H1 (cell line): ENCODE measurements around the gene ABHD11. TPM values are rescaled to one million over a fixed set of nuclear protein-coding genes. Genes with fewer than 3 reads are reported as not detected.
A peak's percentile ranks its signal among the peaks of the same experiment; 100 is the strongest.

Experiments used
- CTCF ChIA-PET: fragments of 300-600 bp; sonication (Branson Sonifier 250); formaldehyde crosslinking; loops from one replicate; lab custom pipeline; 2021; ENCODE audit not compliant: partially characterized antibody; lab: Charles Lee
- POLR2A ChIA-PET: fragments of 300-600 bp; sonication (Branson Sonifier 250); formaldehyde crosslinking; loops from one replicate; lab custom pipeline; 2021; ENCODE audit warnings: inconsistent platforms; ENCODE audit not compliant: partially characterized antibody; lab: Charles Lee
- DNase-seq, 2 experiments: peaks; one replicate each; pipeline versions ENCODE4 v3.0.0 to v3.0.0-alpha.2; 2010 to 2022; ENCODE audit warnings: low spot score in 2 of 2, low read depth in 1 of 2, mixed read lengths in 1 of 2
- FAIRE-seq: peaks from 2 replicates; lab custom pipeline; 2011; peaks lifted over from hg19 to GRCh38; lab: Jason Lieb, UNC
- H2AFZ ChIP-seq: 2 replicates; pipeline ENCODE4 v1.8.1; 2012; ENCODE audit warnings: low read length, inconsistent platforms
- H2AK5ac ChIP-seq: 2 replicates; pipeline ENCODE4 v1.6.1; 2013; ENCODE audit warnings: low read depth, low read length
- H2BK120ac ChIP-seq: replicated peaks from 2 replicates; pipeline ENCODE3; 2013; ENCODE audit warnings: low read depth, low read length, inconsistent platforms
- H2BK12ac ChIP-seq: 2 replicates; pipeline ENCODE4 v1.6.1; 2013; ENCODE audit warnings: low read depth, low read length
- H2BK15ac ChIP-seq: 2 replicates; pipeline ENCODE4 v1.6.1; 2013; ENCODE audit warnings: low read length
- H2BK20ac ChIP-seq: 2 replicates; pipeline ENCODE4 v1.6.1; 2013; ENCODE audit warnings: low read length
- H2BK5ac ChIP-seq: 2 replicates; pipeline ENCODE4 v1.6.1; 2013; ENCODE audit warnings: low read depth, low read length
- H3K14ac ChIP-seq: 2 replicates; pipeline ENCODE4 v1.6.1; 2013; ENCODE audit warnings: inconsistent platforms; ENCODE audit not compliant: insufficient read length
- H3K18ac ChIP-seq: 2 replicates; pipeline ENCODE4 v1.6.1; 2013; ENCODE audit warnings: low read length; ENCODE audit errors: extremely low read depth
- H3K23ac ChIP-seq: 2 replicates; pipeline ENCODE4 v1.6.1; 2013; ENCODE audit warnings: inconsistent platforms; ENCODE audit not compliant: insufficient read length
- H3K23me2 ChIP-seq: 2 replicates; pipeline ENCODE4 v1.6.1; 2013; ENCODE audit warnings: low read depth, low read length
- H3K27ac ChIP-seq: 2 replicates; pipeline ENCODE4 v1.6.1; 2011; ENCODE audit warnings: low read depth, low read length, inconsistent platforms
- H3K27me3 ChIP-seq, 4 experiments: replicated peaks in 1 of 4; 1 replicate in 1 of 4; 2 replicates in 3 of 4; pipeline versions ENCODE4 v1.6.1 to v1.8.1; 2011 to 2013; ENCODE audit warnings: low read length in 3 of 4, mild to moderate bottlenecking in 3 of 4, inconsistent platforms in 2 of 4, mixed read lengths in 2 of 4, moderate library complexity in 1 of 4; ENCODE audit not compliant: control insufficient read depth in 3 of 4, insufficient read depth in 3 of 4; ENCODE audit errors: extremely low read depth in 1 of 4
- H3K36me3 ChIP-seq, 4 experiments: 2 replicates each; pipeline versions ENCODE4 v1.6.1 to v1.8.1; 2011 to 2013; ENCODE audit warnings: mild to moderate bottlenecking in 4 of 4, low read length in 3 of 4, moderate library complexity in 2 of 4, control low read depth in 1 of 4, inconsistent platforms in 1 of 4; ENCODE audit not compliant: insufficient read depth in 4 of 4, control insufficient read depth in 2 of 4
- H3K4ac ChIP-seq: replicated peaks from 2 replicates; pipeline ENCODE3; 2013; ENCODE audit warnings: low read length, low read depth, mixed read lengths, inconsistent platforms; ENCODE audit not compliant: insufficient read length
- H3K4me1 ChIP-seq, 4 experiments: replicated peaks in 1 of 4; 1 replicate in 1 of 4; 2 replicates in 3 of 4; pipeline versions ENCODE4 v1.6.1 to v1.8.1; 2011 to 2013; ENCODE audit warnings: low read length in 3 of 4, inconsistent platforms in 2 of 4, mixed read lengths in 1 of 4; ENCODE audit not compliant: insufficient read depth in 4 of 4, control insufficient read depth in 3 of 4
- H3K4me2 ChIP-seq, 2 experiments: 2 replicates each; pipeline versions ENCODE4 v1.6.1 to v1.8.1; 2011 to 2013; ENCODE audit warnings: low read depth in 2 of 2, low read length in 2 of 2, control low read depth in 1 of 2, inconsistent platforms in 1 of 2, mild to moderate bottlenecking in 1 of 2; ENCODE audit not compliant: insufficient read depth in 1 of 2
- H3K4me3 ChIP-seq, 4 experiments: fragments of 200-600, 300-600 bp in 1 of 4; sonication (generic), shearing (Covaris generic), sonication (Bioruptor Twin) in 1 of 4; 2 replicates each; pipeline versions ENCODE4 v1.5.1 to v1.8.1; 2011 to 2016; ENCODE audit warnings: low read length in 4 of 4, low read depth in 3 of 4, control low read depth in 2 of 4, inconsistent platforms in 2 of 4, mild to moderate bottlenecking in 2 of 4, mixed read lengths in 1 of 4, moderate library complexity in 1 of 4; ENCODE audit not compliant: insufficient read depth in 2 of 4; ENCODE audit errors: extremely low read depth in 1 of 4
- H3K56ac ChIP-seq: replicated peaks from 2 replicates; pipeline ENCODE3; 2013; ENCODE audit warnings: low read depth, mild to moderate bottlenecking, mixed read lengths, low read length, inconsistent platforms; ENCODE audit not compliant: insufficient read length
- H3K79me1 ChIP-seq: 2 replicates; pipeline ENCODE4 v1.6.1; 2013; ENCODE audit warnings: low read depth, low read length, control low read depth
- H3K79me2 ChIP-seq, 2 experiments: 2 replicates each; pipeline versions ENCODE4 v1.6.1 to v1.8.1; 2012 to 2013; ENCODE audit warnings: low read length in 2 of 2, mild to moderate bottlenecking in 2 of 2, inconsistent platforms in 1 of 2; ENCODE audit not compliant: insufficient read depth in 2 of 2, control insufficient read depth in 1 of 2
- H3K9ac ChIP-seq, 4 experiments: replicated peaks in 1 of 4; 1 replicate in 1 of 4; 2 replicates in 3 of 4; pipeline versions ENCODE4 v1.6.1 to v1.8.1; 2011 to 2013; ENCODE audit warnings: low read depth in 3 of 4, low read length in 3 of 4, control low read depth in 2 of 4, mild to moderate bottlenecking in 2 of 4, moderate library complexity in 2 of 4, inconsistent platforms in 1 of 4; ENCODE audit errors: extremely low read depth in 1 of 4
- H3K9me3 ChIP-seq, 2 experiments: 2 replicates each; pipeline versions ENCODE4 v1.6.1 to v1.8.1; 2012 to 2013; ENCODE audit warnings: mild to moderate bottlenecking in 2 of 2, moderate library complexity in 2 of 2, control low read depth in 1 of 2, inconsistent platforms in 1 of 2, low read depth in 1 of 2, low read length in 1 of 2, mixed read lengths in 1 of 2; ENCODE audit not compliant: insufficient read depth in 2 of 2
- H4K20me1 ChIP-seq, 2 experiments: replicated peaks in 1 of 2; 2 replicates each; pipeline versions ENCODE3 to v1.8.1; 2011 to 2013; ENCODE audit warnings: inconsistent platforms in 2 of 2, low read length in 2 of 2, mild to moderate bottlenecking in 1 of 2; ENCODE audit not compliant: insufficient read depth in 2 of 2, control insufficient read depth in 1 of 2
- H4K5ac ChIP-seq: 2 replicates; pipeline ENCODE4 v1.6.1; 2013; ENCODE audit warnings: low read length, low read depth, mixed read lengths, inconsistent platforms; ENCODE audit not compliant: insufficient read length
- H4K8ac ChIP-seq: 2 replicates; pipeline ENCODE4 v1.8.0; 2013; ENCODE audit warnings: mild to moderate bottlenecking, moderate library complexity, low read length, inconsistent platforms; ENCODE audit not compliant: insufficient read depth; ENCODE audit errors: extremely low read depth
- H4K91ac ChIP-seq: replicated peaks from 2 replicates; pipeline ENCODE3; 2013; ENCODE audit warnings: low read length, mixed read lengths, inconsistent platforms; ENCODE audit not compliant: insufficient read length
- HDAC2 ChIP-seq, 2 experiments: fragments of 300-600 bp in 1 of 2; sonication (generic) in 1 of 2; IDR thresholded peaks; 2 replicates each; pipeline ENCODE4 v1.6.1; 2011 to 2012; ENCODE audit warnings: low read depth in 2 of 2, low read length in 2 of 2, mild to moderate bottlenecking in 2 of 2, moderate library complexity in 2 of 2, borderline replicate concordance in 1 of 2, inconsistent platforms in 1 of 2
- JUN ChIP-seq: IDR thresholded peaks from 2 replicates; pipeline ENCODE4 v1.6.1; 2011; ENCODE audit warnings: low read depth, mild to moderate bottlenecking, improper control_type of control experiment, low read length
- SP2 ChIP-seq: IDR thresholded peaks from 2 replicates; pipeline ENCODE4 v1.6.1; 2012; ENCODE audit warnings: mild to moderate bottlenecking, low read length, inconsistent platforms
- WGBS, 2 experiments: shearing (Covaris generic) in 1 of 2; methylation state at CpG; one replicate each; pipeline versions ENCODE4 v1.1.6 to v1.1.7; 2013 to 2015; ENCODE audit warnings: low lambda C conversion rate in 2 of 2, mixed read lengths in 2 of 2, inconsistent platforms in 1 of 2, low coverage in 1 of 2, missing lambda C conversion rate in 1 of 2; ENCODE audit not compliant: insufficient replicate concordance in 2 of 2, insufficient coverage in 1 of 2, insufficient read length in 1 of 2; ENCODE audit errors: extremely low coverage in 1 of 2, missing lambda C conversion rate in 1 of 2; 5-methylcytosine and 5-hydroxymethylcytosine counted together
- polyA plus RNA-seq, 7 experiments: library from polyadenylated mRNA; depleted of rRNA in 3 of 7; stranded (reverse) in 5 of 7; unstranded in 2 of 7; fragments of >200 nt in 5 of 7; fragments of 200-250 nt in 2 of 7; gene quantifications; 1 replicate in 5 of 7; 2 replicates in 1 of 7; 4 replicates in 1 of 7; pipeline versions ENCODE4 v1.2.1 to v1.2.3, GENCODE V29; 2011 to 2013; ENCODE audit warnings: missing spikeins in 2 of 7, mixed read lengths in 2 of 7
- total RNA-seq: library from RNA; stranded (reverse); fragmentation: NEBNext Ultra II Directional; extraction: Animal tissue kit (Norgen Biotek cat#: 25700); gene quantifications from 2 replicates; pipeline ENCODE4 v1.2.1, GENCODE V29; 2021
- TF ChIP-seq, protein P1 (sequence below): IDR thresholded peaks from 2 replicates; pipeline ENCODE4 v1.6.1; 2012; ENCODE audit warnings: inconsistent platforms

Gene ABHD11
- total and polyA plus RNA-seq, 2 of the 8 experiments (the other 6 are each of a cell fraction or from before 2014, with no cell fraction given): 19.8 to 42.2 TPM

DNA sequence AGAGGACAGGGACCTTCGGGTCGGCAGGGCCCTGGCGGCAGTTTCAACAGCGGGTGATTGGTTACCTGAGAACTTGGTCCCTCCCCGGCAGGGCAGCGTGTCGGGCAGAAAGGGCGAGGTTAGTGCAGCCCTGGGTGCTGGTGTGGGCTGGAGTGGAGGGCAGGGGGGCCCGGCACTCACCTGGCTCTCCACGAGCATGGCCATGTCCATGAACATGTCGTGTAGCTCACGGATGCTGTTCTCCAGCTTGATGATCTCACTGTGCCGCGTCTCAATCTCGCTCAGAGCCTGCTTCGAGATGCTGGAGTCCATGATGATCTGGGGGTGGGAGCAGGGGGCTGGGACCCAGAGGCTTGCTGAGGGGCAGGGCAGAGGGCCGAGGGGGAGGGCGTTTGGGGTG, 35.9 kb downstream of the ABHD11 start:
- FAIRE-seq (no peak), DNase-seq (no peak)
- no peak overlapping the region for H2BK5ac ChIP-seq
- 0 out of 2 replicates have a peak overlapping the region, but pooled peaks have one; percentile 40 for H2AK5ac ChIP-seq
- no peak overlapping the region for H3K18ac ChIP-seq
- H3K36me3 ChIP-seq: peaks cover 0 to 12% (median 4%) of the 10 kb centered on the region in 4 experiments; a peak in 4 of 8 replicates
- H2BK12ac ChIP-seq: no peak overlapping the region
- H3K4ac ChIP-seq: no peak overlapping the region
- H4K91ac ChIP-seq: no peak overlapping the region
- H4K8ac ChIP-seq: no peak overlapping the region
- no peak overlapping the region for H4K5ac ChIP-seq
- peak overlapping the region in 1 of 2 experiments; percentile 76; a peak in 1 of 4 replicates for H3K4me2 ChIP-seq
- 85% methylated on average over 16 of the region's 18 CpGs; no CpG with 5 or more reads in 1 of the 2 experiments for WGBS, 2 experiments
- H3K23me2 ChIP-seq: peaks cover 2% of the 10 kb centered on the region; the same call in 1 of the 2 replicates
- peaks cover 0 to 19% (median 15%) of the 10 kb centered on the region in 4 experiments; a peak in 6 of 7 replicates for H3K4me1 ChIP-seq
- H3K9me3 ChIP-seq: no peaks in the 10 kb centered on the region
- H2BK20ac ChIP-seq: no peak overlapping the region
- no peak overlapping the region for H2AFZ ChIP-seq
- no peaks in the 10 kb centered on the region; a peak in 1 of 7 replicates for H3K27me3 ChIP-seq
- H3K27ac ChIP-seq: no peak overlapping the region
- H3K23ac ChIP-seq: no peak overlapping the region
- H3K79me1 ChIP-seq: no peaks in the 10 kb centered on the region
- CTCF ChIA-PET: interaction anchor here (0.5 to 9.7 kb wide), 16 partner anchors 9 to 95 kb away, joined by 3 to 130 read pairs (median 6); partner anchors contain the start of gene STX1A
- no peak overlapping the region for H3K14ac ChIP-seq
- H3K4me3 ChIP-seq: no peak overlapping the region
- H4K20me1 ChIP-seq: peaks cover 6 to 19% of the 10 kb centered on the region in 2 experiments
- no peak overlapping the region for H2BK15ac ChIP-seq
- H2BK120ac ChIP-seq: no peak overlapping the region
- no peaks in the 10 kb centered on the region for H3K79me2 ChIP-seq
- POLR2A ChIA-PET: interaction anchor here (0.9 to 4.9 kb wide), 6 partner anchors 11 to 96 kb away, joined by 3 to 37 read pairs (median 8); no protein-coding TSS in a partner anchor
- TF ChIP-seq, protein P1, sequence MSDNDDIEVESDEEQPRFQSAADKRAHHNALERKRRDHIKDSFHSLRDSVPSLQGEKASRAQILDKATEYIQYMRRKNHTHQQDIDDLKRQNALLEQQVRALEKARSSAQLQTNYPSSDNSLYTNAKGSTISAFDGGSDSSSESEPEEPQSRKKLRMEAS: no peak
- TF ChIP-seq HDAC2 (IDR thresholded peaks at IDR 0.05; ENCODE audit: borderline replicate concordance in 1 of 2, low read depth in 2 of 2, low read length in 2 of 2) (no peak), JUN (no peak), SP2 (no peak)
- H3K56ac ChIP-seq: no peak overlapping the region
- no peak overlapping the region for H3K9ac ChIP-seq
